Measurements from ENCODE around the gene SLC8A1.

SLC8A1 gene

GRCh38 chr2:40311026-40311425 is 140.9 kb downstream of the SLC8A1 start:
- no peak for DNase-seq (ENCODE audit: low read depth, low spot score)

DNA sequence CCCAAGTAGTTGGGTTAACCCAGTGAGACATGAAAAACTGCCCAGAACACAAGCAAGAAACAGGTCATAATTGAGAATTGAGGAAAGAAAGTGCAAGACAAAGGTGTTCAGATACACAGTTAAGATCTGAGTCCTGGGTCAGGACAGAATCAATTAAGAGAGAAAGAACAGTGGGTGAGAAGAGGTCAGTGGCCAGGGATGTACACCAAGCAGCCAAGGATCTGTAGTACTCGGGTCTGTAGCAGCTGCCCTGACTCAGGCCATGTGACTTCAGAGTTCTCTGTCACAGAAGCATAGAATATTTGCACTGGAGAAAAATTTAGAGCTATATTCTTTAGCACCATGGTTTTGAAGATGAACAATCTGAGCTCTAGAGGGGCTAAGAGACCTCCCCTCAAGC is 141.6 kb downstream of the SLC8A1 start:
- DNase-seq (ENCODE audit: low read depth, low spot score), result no peak

GRCh38 chr2:40304340-40304739 is 147.6 kb downstream of the SLC8A1 start:
- peak; percentile 91 for DNase-seq (ENCODE audit: low read depth, low spot score)

DNA sequence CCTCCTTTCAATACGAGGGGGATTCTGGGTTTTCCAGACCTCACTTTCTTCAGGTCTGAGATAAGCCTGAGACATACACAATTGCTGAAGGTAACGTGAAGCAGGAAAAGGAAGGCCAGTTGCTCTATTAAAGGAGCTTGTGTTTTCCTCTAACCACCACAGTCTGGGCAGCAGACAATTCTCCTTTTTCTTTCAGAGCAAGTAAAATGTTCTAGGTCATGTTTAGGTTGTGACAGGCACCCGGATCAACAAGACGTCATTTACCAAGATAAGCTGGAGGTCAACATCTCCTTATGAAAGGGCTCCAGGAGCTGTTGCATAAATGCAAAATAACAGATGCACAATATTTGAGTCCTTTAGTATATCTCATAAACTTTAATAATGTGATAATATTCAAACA is 148.1 kb downstream of the SLC8A1 start:
- DNase-seq (ENCODE audit: low read depth, low spot score), result no peak

GRCh38 chr2:40302751-40303325 is 149.1 kb downstream of the SLC8A1 start:
- DNase-seq (ENCODE audit: low read depth, low spot score), result peak; percentile 67

DNA sequence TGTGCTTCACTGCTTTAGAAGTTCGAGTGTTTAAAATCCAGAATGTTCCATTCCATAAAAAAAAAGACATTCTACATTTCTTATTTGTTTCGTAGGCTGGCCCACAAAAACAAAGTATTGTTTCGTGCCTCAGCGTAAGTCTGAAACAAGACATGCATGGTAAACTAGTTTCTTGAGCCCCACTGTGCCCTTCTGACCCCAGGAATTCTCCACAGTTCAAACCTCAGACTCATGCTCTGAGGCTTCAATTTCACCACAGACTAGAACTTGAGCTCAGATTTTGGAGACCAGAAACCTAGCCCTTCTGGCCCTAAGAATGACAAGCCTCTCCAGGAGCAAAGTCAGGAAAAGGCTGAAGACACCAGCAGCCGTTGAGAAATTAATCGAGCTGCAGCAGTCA is 151.5 kb downstream of the SLC8A1 start:
- DNase-seq (ENCODE audit: low read depth, low spot score), result peak; percentile 25

DNA sequence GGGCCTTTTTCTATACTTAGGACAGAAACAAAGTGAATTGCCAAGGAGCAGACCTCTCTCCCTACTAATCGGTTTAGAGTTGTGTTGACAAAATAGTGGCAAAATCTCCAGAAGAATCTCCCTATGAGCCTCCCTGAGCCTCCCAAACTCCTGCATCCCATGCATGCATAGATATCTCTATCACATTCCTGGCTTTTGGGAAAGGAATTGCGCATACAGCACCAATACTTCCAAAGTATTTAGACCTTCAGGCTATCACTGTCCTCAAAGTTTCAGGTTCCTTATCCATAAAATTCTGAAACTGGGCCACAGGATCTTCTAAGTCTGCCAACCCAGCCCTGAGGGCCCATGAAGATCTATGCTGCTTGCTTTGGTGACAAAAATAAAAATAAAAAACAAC is 152.1 kb downstream of the SLC8A1 start:
- DNase-seq (ENCODE audit: low read depth, low spot score), result no peak

DNA sequence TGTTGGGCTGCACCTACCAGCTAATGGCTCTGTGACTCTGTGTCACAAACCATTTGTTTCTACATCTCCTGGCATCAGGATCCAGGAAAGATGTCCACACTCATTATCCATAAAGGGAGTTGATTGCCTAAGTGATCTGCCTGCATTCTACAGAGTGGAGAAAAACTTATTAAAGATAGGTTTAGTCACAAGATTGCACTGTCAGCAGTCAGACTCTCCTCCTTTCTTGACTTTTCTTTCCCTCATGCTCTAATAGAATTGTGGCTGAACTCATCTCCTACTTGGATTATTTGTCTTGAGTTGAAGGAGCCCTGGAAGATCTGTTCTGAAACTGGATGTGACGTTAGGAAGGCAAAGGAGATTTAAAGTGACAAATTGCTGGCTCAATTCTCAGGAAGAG is 152.7 kb downstream of the SLC8A1 start:
- no peak for DNase-seq (ENCODE audit: low read depth, low spot score)

DNA sequence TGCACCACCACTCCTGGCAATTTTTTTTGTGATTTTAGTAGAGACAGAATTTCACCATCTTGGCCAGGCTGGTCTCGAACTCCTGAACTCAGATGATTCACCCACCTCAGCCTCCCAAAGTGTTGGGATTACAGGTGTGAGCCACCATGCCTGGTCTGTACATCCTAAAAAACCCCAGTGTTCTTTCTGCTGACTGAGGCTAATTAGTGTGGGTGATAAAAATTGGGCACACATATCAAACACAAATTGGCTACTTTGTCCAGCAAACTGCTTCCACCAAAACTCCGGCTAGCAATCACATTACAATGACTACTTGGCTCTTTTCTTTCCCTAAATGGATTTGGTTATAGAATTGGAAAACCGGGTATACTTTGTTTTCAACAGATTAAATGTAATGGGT is 153.9 kb downstream of the SLC8A1 start:
- no peak for DNase-seq (ENCODE audit: low read depth, low spot score)

DNA sequence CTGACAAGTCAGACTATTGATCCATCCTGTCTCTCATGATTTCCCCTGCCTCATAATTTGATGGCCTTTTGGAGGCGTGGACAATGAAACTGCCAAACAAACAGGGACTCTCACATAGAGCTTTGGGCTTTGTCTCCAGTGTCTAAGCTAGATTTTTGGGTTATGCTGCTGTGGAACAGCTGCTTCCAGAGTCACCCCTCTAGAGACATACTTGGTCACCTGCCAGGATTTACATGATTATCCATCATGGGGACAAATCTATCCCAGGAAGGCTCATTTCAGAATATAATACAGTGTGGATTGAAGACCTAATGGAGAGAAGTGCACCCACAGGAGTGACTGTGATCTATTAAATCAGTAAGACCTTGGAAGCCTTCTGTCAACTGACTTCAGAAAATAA is 159.6 kb downstream of the SLC8A1 start:
- DNase-seq (ENCODE audit: low read depth, low spot score), result no peak

DNA sequence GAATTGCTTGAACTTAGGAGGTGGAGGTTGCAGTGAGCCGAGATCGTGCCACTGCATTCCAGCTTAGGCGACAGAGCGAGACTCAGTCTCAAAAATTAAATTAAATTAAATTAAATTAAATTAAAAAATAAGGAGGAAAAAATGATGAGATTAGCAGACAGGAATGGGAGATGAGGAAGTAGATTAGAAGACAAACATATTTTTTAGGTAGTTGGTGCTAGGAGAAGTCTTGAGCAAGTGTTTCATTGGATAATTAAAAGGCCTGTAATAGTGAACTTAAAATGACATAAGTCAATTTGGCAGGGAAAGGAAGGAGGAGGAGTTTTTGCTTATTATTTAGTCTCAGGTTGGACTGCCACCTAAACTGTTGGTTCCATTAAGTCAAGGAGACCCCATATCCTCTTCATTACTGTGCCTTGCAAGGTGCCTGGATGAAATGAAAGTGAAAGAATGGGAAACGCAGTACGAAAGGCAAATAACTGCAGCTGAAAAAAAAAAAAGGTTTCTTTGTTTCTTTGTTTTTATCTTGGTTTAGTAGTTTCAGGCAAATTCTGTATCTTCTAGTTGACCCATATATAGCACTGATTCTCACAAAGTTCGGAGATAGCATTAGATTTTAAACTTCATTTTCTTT is 162.0 kb downstream of the SLC8A1 start:
- DNase-seq (ENCODE audit: low read depth, low spot score), result no peak

DNA sequence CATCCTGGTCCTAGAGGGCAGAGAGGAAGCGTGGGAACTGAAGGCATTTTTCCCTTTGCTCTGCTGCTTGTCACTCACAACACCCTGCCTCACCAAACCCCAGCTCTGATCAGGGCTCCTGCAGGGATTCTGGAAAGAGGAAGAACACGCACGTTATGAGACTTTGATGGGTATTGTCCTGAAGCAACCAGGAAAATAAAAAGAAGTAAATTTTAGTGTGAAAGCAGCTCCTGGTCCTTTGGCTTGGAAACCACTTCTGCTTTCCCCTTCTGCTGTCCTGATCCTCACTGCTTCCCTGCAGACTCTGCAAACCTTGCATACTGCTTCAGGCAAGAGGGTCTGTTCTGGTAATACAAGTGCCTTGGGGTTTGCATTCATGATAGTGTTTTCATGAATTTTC is 164.1 kb downstream of the SLC8A1 start:
- no peak for DNase-seq (ENCODE audit: low read depth, low spot score)

DNA sequence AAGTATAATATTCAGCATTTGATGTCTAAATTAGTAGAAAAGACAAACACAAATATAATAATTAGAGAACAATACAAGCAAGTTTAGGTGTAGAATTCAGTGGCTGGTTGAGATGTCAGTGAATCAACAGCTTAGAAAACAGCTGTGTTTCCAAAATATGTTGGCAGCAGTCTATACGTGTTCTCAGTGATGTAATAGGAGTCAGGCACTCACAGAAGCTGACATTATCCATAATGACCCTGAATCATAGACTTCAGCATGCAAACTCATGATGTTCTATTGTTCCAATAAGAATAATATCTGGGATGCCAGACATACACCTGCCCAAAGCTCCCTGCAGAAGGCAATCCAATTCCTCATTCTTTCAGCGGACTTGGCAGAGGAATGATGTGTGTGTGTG is 164.7 kb downstream of the SLC8A1 start:
- DNase-seq (ENCODE audit: low read depth, low spot score), result no peak

GRCh38 chr2:40286721-40287120 is 165.2 kb downstream of the SLC8A1 start:
- DNase-seq (ENCODE audit: low read depth, low spot score), result no peak

DNA sequence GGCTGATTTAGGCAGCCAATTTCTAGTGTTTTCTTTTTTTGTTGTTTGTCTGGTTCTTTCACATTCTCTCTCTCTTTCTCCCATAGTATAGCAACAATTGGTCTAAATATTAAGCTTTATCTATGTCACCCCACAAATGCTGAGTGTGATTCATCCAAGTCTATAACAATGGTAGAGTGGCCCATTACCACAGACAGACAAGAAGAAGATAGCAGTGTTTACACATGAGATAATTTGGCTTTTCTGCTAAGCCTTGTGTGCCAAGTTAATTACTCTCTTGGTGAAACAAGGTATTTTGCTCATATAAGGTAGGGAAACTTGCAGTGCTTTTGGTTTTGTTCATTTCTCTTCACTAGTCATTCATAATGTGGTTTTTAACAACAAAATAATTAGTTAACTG is 166.5 kb downstream of the SLC8A1 start:
- no peak for DNase-seq (ENCODE audit: low read depth, low spot score)

DNA sequence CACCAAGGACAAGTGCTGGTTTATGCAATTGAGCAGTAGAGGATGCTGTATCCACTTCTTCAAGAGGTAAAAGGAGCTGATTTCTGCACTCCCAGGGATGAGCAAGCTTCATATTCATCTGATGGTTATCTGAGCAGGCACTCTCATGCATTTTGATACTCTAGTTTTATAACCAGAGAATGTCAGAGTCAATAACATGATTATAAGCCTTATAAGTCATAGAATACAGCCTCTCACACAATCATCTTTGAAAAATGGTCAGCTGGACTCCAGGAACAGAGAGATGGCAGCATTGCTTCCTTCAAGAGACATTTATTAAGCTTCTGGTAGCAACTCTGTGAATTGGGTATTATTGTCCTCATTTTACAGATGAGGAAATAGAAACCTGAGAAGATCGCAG is 167.1 kb downstream of the SLC8A1 start:
- no peak for DNase-seq (ENCODE audit: low read depth, low spot score)

GRCh38 chr2:40283111-40283909 is 168.6 kb downstream of the SLC8A1 start:
- no peak for DNase-seq (ENCODE audit: low read depth, low spot score)

GRCh38 chr2:40282428-40282827 is 169.5 kb downstream of the SLC8A1 start:
- DNase-seq (ENCODE audit: low read depth, low spot score), result no peak

DNA sequence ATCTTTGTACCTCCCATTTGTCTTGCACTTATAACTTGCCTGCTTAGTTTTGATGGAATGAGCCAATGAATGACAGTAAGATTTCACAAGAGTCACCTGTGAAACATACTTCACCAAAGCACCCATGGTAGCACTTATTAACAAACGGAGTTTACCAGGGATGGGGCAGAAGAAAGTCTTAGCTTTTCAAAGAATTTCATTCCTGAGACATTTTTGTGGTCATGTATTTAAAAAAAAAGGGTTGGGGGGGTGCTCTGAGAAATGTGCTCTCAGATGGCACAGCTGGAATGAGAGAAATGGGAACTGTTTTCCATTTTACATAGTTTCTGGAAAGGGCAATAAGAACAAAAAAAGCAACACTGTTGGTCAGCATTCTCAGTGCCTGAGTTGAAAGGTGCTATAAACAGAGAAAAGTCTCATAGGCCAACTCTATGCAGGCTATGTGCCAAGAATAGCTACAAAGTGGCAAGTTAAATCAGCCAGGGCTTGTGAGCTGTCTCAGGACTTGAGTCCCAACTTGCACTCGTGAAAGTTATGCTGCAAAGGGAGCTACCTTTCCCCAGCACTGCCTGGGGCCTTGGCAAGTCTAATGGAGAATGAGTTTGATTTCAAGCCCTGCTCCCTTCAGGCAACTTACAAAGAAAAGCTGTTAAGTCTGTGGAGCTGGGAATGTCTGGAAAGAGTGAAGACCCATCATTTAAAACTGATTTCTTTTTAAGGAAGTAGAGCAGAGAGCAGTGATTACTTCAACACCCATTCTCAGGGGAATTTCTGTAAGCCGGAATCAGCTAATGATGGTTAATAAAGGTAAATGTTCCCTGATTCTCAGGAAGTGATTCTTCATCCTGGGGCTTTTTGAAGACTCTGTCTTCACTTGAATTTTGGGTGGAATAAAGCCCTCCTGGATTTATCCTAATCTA is 170.6 kb downstream of the SLC8A1 start:
- DNase-seq (ENCODE audit: low read depth, low spot score), result peak; percentile 94

- no peak for DNase-seq (ENCODE audit: low read depth, low spot score)
These were observed 172.4 kb downstream of the SLC8A1 start for GRCh38 chr2:40279482-40279881.

DNA sequence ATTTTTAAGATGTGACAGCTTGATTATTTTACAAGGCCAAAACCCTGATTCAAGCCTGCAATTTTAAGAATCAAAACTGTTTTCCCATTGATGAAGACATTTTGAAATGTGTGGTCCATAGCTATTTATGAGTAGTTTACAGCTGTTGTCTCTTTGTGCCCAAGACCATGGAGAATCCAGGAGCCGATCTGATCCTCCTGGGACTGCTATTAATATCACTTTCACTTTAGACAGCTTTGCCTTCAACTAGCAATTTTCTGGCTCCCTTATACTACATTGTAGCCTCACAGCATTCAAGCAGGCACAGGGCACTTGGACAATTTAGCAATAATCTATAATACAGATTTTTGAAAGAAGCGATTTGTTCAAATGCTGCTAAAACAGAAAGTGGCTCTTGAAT is 172.9 kb downstream of the SLC8A1 start:
- DNase-seq (ENCODE audit: low read depth, low spot score), result no peak

DNA sequence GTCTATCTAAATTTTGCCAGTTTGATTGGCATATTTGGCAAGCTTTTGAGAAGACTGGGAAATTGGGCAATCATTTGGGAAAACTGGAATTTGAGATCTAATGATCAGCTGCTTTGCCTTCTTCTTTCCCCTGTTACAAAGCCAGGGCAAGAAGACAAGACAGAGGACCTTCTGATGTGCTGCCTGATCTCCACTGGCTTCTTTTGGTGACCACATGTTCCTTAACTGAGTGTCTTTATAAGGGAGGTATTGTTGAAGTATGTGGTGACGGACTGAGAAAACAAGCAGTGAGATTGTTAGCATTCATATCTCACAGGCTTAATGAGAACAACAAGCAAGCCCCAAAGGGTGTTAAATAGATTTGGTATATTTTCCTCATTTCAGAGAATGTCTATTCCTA is 175.8 kb downstream of the SLC8A1 start:
- no peak for DNase-seq (ENCODE audit: low read depth, low spot score)
